A549 (cell line): ENCODE measurements around the gene PIK3IP1. TPM values are rescaled to one million over a fixed set of nuclear protein-coding genes. Genes with fewer than 3 reads are reported as not detected.

Source experiments
- ATAC-seq, 2 experiments: fragments of 200-7000 bp in 1 of 2; fragments of >200 bp in 1 of 2; cut with Nextera tagmentation in 1 of 2; cut with Tn5 transposase in 1 of 2; 3 replicates each; pipeline versions ENCODE4 v1.8.0 to v1.9.1; 2018 to 2020; ENCODE audit warnings: mild to moderate bottlenecking in 1 of 2, moderate library complexity in 1 of 2
- CTCF ChIA-PET: fragments of 300-600 bp; sonication (Branson Sonifier 250); formaldehyde crosslinking; extraction: SDS; loops from one replicate; lab custom pipeline; 2021; ENCODE audit warnings: antibody characterized with exemption, inconsistent platforms; lab: Yijun Ruan, JAX
- POLR2A ChIA-PET: fragments of 350-600 bp; formaldehyde crosslinking; extraction: SDS; loops from one replicate; lab custom pipeline; 2021; ENCODE audit warnings: antibody characterized with exemption, inconsistent platforms; lab: Yijun Ruan, JAX
- DNase-seq, 2 experiments: peaks; one replicate each; pipeline versions ENCODE4 v3.0.0 to v3.0.0-alpha.2; 2011 to 2016; ENCODE audit warnings: low read depth in 1 of 2, low spot score in 1 of 2
- FAIRE-seq: peaks from 2 replicates; lab custom pipeline; 2011; peaks lifted over from hg19 to GRCh38; lab: Jason Lieb, UNC
- H3K27ac ChIP-seq, 2 experiments: fragments of >200 bp; sonication (Bioruptor Twin); formaldehyde crosslinking; 3 replicates each; pipeline ENCODE4 v1.5.1; 2016 to 2017
- H3K4me1 ChIP-seq: fragments of >200 bp; sonication (Bioruptor Twin); formaldehyde crosslinking; 3 replicates; pipeline ENCODE4 v1.6.1; 2016
- H3K4me2 ChIP-seq: fragments of >200 bp; sonication (Bioruptor Twin); formaldehyde crosslinking; 3 replicates; pipeline ENCODE4 v1.6.1; 2016
- H3K4me3 ChIP-seq: fragments of >200 bp; sonication (Bioruptor Twin); formaldehyde crosslinking; 3 replicates; pipeline ENCODE4 v1.5.1; 2016
- H3K9me3 ChIP-seq: fragments of >200 bp; sonication (Bioruptor Twin); formaldehyde crosslinking; 3 replicates; pipeline ENCODE4 v1.6.1; 2016
- CBX8 ChIP-seq: fragments of 200-600 bp; sonication (generic); IDR thresholded peaks from 2 replicates; pipeline ENCODE4 v1.6.1; 2016
- EHF ChIP-seq: fragments of 250-450 bp; sonication (Bioruptor Pico); IDR thresholded peaks from 2 replicates; pipeline ENCODE4 v1.5.0; 2020; ENCODE audit warnings: mild to moderate bottlenecking
- EHMT2 ChIP-seq: fragments of 200-600 bp; sonication (generic); IDR thresholded peaks from 2 replicates; pipeline ENCODE4 v1.6.1; 2016; ENCODE audit warnings: antibody characterized with exemption, low read depth, mild to moderate bottlenecking, moderate library complexity
- FOSB ChIP-seq: fragments of 250-450 bp; sonication (Bioruptor Pico); IDR thresholded peaks from 2 replicates; pipeline ENCODE4 v1.5.0; 2020; ENCODE audit warnings: mild to moderate bottlenecking, moderate library complexity
- FOSL2 ChIP-seq, 2 experiments: fragments of 450-650 bp in 1 of 2; fragments of >200 bp in 1 of 2; sonication (Bioruptor Twin) in 1 of 2; formaldehyde crosslinking; IDR thresholded peaks; 2 replicates each; pipeline versions ENCODE4 v1.5.0 to v1.6.1; 2016 to 2020; ENCODE audit warnings: mild to moderate bottlenecking in 1 of 2, moderate library complexity in 1 of 2
- FOXS1 ChIP-seq: fragments of 250-450 bp; sonication (Bioruptor Pico); IDR thresholded peaks from 2 replicates; pipeline ENCODE4 v1.5.0; 2020; ENCODE audit warnings: mild to moderate bottlenecking, moderate library complexity
- GATA3 ChIP-seq: IDR thresholded peaks from 2 replicates; pipeline ENCODE4 v1.6.1; 2012; ENCODE audit warnings: borderline replicate concordance
- HOXB13 ChIP-seq: fragments of 250-450 bp; sonication (Bioruptor Pico); IDR thresholded peaks from 2 replicates; pipeline ENCODE4 v1.5.0; 2020; ENCODE audit warnings: low read depth, mild to moderate bottlenecking, moderate library complexity
- JUNB ChIP-seq: fragments of >200 bp; sonication (Bioruptor Twin); formaldehyde crosslinking; IDR thresholded peaks from 2 replicates; pipeline ENCODE4 v1.6.1; 2016
- KDM1A ChIP-seq: fragments of 200-600 bp; sonication (generic); IDR thresholded peaks from 2 replicates; pipeline ENCODE4 v1.6.1; 2016; ENCODE audit warnings: low read depth, mild to moderate bottlenecking
- MYC ChIP-seq: IDR thresholded peaks from 2 replicates; pipeline ENCODE4 v1.6.1; 2012; ENCODE audit warnings: mild to moderate bottlenecking, inconsistent platforms, low read length, improper control_type of control experiment, borderline replicate concordance
- NPAS2 ChIP-seq: fragments of 250-450 bp; sonication (Bioruptor Pico); IDR thresholded peaks from 2 replicates; pipeline ENCODE4 v1.8.0; 2022; ENCODE audit warnings: mild to moderate bottlenecking, moderate library complexity, borderline replicate concordance
- PHF8 ChIP-seq: fragments of 200-600 bp; sonication (generic); IDR thresholded peaks from 2 replicates; pipeline ENCODE4 v1.6.1; 2016; ENCODE audit warnings: low read depth, mild to moderate bottlenecking, antibody characterized with exemption, moderate library complexity, borderline replicate concordance
- POLR2A ChIP-seq: IDR thresholded peaks from 2 replicates; pipeline ENCODE4 v1.6.1; 2012; ENCODE audit warnings: mild to moderate bottlenecking, low read length
- POLR2AphosphoS2 ChIP-seq: conservative IDR thresholded peaks from 2 replicates; pipeline ENCODE4 v1.6.1; 2012; ENCODE audit warnings: low read length, improper control_type of control experiment, inconsistent platforms
- RCOR1 ChIP-seq: fragments of 150-350 bp; IDR thresholded peaks from 2 replicates; pipeline ENCODE4 v1.6.1; 2014; ENCODE audit warnings: antibody characterized with exemption, low read length, low read depth
- RNF2 ChIP-seq: fragments of 200-600 bp; sonication (generic); IDR thresholded peaks from 2 replicates; pipeline ENCODE4 v1.6.1; 2016; ENCODE audit warnings: low read depth, mild to moderate bottlenecking, antibody characterized with exemption, moderate library complexity, borderline replicate concordance
- TP53 ChIP-seq: fragments of 250-450 bp; sonication (Bioruptor Pico); IDR thresholded peaks from 2 replicates; pipeline ENCODE4 v1.5.0; 2021; ENCODE audit warnings: mild to moderate bottlenecking, moderate library complexity
- ZNF302 ChIP-seq: fragments of 250-450 bp; sonication (Bioruptor Pico); IDR thresholded peaks from 2 replicates; pipeline ENCODE4 v1.9.0; 2021; ENCODE audit warnings: inconsistent platforms, mild to moderate bottlenecking, moderate library complexity
- WGBS: methylation state at CpG from one replicate; pipeline ENCODE4 v1.1.6; 2017; ENCODE audit errors: missing lambda C conversion rate; 5-methylcytosine and 5-hydroxymethylcytosine counted together
- polyA plus RNA-seq, 4 experiments: library from polyadenylated mRNA; depleted of rRNA in 3 of 4; stranded (reverse); fragments of >200 nt; fragmentation: RNase III in 1 of 4; extraction: RNeasy Plus Mini Kit Qiagen cat#74134 plus additional on column Dnase treatment in 1 of 4; gene quantifications; 2 replicates in 3 of 4; 3 replicates in 1 of 4; pipeline ENCODE4 v1.2.3, GENCODE V29; 2011 to 2017
- TF ChIP-seq, protein P1 (sequence below): fragments of >200 bp; sonication (Bioruptor Twin); formaldehyde crosslinking; IDR thresholded peaks from 3 replicates; pipeline ENCODE4 v1.6.1; 2016
- TF ChIP-seq, protein P2 (sequence below): fragments of 250-450 bp; sonication (Bioruptor Pico); IDR thresholded peaks from 2 replicates; pipeline ENCODE4 v1.5.0; 2020; ENCODE audit warnings: low read depth, mild to moderate bottlenecking, moderate library complexity
- TF ChIP-seq, protein P3 (sequence below): IDR thresholded peaks from 2 replicates; pipeline ENCODE4 v1.6.1; 2012; ENCODE audit warnings: low read depth, borderline replicate concordance
- TF ChIP-seq, protein P4 (sequence below): fragments of 150-350 bp; IDR thresholded peaks from 2 replicates; pipeline ENCODE4 v1.6.1; 2014; ENCODE audit warnings: low read depth, mild to moderate bottlenecking, low read length

The PIK3IP1 gene
- polyA plus RNA-seq, 2 of the 4 experiments (the other 2 are of a cell fraction): 0.90 to 1.6 TPM

DNA sequence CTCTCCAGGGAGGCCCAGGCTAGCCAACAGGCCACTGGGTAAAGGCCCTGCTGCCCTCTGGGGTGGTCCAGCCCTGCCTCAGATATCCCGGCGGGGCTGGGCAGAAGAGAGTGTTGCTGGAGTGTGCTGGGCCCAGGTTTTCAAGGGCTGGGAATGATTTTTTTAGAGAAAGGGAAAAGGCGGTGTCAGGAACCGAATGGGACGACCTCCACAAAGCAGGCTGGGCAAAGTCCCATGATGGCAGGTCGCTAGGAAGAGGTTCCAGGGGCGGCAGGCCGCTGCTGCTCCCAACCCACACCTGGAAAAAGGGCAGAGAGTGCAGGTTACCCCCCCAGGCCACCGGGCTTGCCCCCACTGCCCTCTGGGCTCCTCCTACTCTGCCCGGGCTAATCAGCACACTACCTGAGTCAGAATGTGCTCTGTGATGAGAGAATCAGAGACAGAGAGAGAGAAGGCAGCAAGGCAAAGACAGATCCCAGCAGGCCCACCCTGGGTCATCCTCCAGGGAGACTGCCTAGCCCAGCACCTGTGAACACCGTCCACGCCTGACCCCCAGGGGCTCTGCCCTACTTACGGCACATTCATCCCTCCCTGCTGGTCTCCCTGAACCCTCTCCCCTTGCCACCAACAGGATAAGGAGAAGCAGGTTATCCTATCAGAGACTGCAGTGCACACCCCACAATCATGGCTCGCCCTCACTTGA, 49.2 kb upstream of the PIK3IP1 start (continued):
- no peak for TF ChIP-seq EHMT2
- TF ChIP-seq PHF8: no peak
- no peak for TF ChIP-seq ZNF302 (CRISPR knock-in tag)
- no peak for TF ChIP-seq POLR2A

DNA sequence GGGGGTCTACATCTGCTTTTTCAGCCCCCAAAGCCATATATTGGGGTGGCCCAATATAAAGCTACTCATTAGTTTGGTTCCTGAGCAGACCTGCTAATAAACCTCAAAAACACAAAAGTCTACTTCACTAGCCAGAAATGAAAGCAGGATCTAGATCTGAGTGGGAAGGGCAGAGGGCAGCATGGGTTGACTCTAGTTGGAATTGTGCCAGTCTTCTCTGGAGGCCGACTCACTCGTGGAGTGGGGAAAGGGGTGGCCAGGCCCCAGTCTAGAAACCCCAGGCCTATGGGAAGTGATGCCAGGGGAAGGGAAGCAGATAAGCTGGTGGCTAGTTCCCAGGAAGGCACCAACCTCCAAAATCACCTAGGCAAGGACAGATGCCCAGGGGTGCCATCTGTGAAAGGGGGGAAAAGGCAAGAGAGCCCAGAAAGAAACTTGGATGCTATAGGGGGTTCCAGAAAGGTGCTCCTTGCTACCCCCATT, 48.5 kb upstream of the PIK3IP1 start:
- 41% methylated on average over 2 of the region's 2 CpGs for WGBS
- CTCF ChIA-PET: interaction anchor here (1.0 to 1.9 kb wide), 2 partner anchors 28 to 37 kb away, joined by 4 read pairs; no protein-coding TSS in a partner anchor
- Histone ChIP-seq H3K4me1 (peaks cover 24% of the 10 kb centered on the region), H3K4me2 (no peak overlapping the region), H3K9me3 (no peaks in the 10 kb centered on the region), H3K27ac (no peak overlapping the region)
- POLR2A ChIA-PET: no interaction called here
- ATAC-seq (no peak), FAIRE-seq (no peak)
- no peak for TF ChIP-seq CBX8
- TF ChIP-seq TP53: no peak
- no peak for TF ChIP-seq POLR2AphosphoS2
- no peak for TF ChIP-seq RCOR1
- TF ChIP-seq FOSL2 (IDR thresholded peaks at IDR 0.05): no peak
- TF ChIP-seq FOSL2 (CRISPR knock-in tag; IDR thresholded peaks at IDR 0.05): no peak
- no peak for TF ChIP-seq JUNB
- no peak for TF ChIP-seq FOXS1 (CRISPR knock-in tag)
- TF ChIP-seq, protein P1, sequence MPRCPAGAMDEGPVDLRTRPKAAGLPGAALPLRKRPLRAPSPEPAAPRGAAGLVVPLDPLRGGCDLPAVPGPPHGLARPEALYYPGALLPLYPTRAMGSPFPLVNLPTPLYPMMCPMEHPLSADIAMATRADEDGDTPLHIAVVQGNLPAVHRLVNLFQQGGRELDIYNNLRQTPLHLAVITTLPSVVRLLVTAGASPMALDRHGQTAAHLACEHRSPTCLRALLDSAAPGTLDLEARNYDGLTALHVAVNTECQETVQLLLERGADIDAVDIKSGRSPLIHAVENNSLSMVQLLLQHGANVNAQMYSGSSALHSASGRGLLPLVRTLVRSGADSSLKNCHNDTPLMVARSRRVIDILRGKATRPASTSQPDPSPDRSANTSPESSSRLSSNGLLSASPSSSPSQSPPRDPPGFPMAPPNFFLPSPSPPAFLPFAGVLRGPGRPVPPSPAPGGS: no peak
- TF ChIP-seq NPAS2 (CRISPR knock-in tag): no peak
- TF ChIP-seq, protein P2, sequence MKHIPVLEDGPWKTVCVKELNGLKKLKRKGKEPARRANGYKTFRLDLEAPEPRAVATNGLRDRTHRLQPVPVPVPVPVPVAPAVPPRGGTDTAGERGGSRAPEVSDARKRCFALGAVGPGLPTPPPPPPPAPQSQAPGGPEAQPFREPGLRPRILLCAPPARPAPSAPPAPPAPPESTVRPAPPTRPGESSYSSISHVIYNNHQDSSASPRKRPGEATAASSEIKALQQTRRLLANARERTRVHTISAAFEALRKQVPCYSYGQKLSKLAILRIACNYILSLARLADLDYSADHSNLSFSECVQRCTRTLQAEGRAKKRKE (CRISPR knock-in tag): no peak
- TF ChIP-seq FOSB (CRISPR knock-in tag): no peak
- TF ChIP-seq, protein P3, sequence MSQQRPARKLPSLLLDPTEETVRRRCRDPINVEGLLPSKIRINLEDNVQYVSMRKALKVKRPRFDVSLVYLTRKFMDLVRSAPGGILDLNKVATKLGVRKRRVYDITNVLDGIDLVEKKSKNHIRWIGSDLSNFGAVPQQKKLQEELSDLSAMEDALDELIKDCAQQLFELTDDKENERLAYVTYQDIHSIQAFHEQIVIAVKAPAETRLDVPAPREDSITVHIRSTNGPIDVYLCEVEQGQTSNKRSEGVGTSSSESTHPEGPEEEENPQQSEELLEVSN: no peak
- TF ChIP-seq EHF (CRISPR knock-in tag): no peak
- TF ChIP-seq HOXB13 (CRISPR knock-in tag): no peak
- TF ChIP-seq MYC: no peak
- no peak for TF ChIP-seq KDM1A
- TF ChIP-seq, protein P4, sequence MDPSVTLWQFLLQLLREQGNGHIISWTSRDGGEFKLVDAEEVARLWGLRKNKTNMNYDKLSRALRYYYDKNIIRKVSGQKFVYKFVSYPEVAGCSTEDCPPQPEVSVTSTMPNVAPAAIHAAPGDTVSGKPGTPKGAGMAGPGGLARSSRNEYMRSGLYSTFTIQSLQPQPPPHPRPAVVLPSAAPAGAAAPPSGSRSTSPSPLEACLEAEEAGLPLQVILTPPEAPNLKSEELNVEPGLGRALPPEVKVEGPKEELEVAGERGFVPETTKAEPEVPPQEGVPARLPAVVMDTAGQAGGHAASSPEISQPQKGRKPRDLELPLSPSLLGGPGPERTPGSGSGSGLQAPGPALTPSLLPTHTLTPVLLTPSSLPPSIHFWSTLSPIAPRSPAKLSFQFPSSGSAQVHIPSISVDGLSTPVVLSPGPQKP: no peak
- no peak for TF ChIP-seq GATA3
- TF ChIP-seq, all 56 proteins: peak for 0
- no peak for DNase-seq
- no peak overlapping the region for H3K4me3 ChIP-seq

DNA sequence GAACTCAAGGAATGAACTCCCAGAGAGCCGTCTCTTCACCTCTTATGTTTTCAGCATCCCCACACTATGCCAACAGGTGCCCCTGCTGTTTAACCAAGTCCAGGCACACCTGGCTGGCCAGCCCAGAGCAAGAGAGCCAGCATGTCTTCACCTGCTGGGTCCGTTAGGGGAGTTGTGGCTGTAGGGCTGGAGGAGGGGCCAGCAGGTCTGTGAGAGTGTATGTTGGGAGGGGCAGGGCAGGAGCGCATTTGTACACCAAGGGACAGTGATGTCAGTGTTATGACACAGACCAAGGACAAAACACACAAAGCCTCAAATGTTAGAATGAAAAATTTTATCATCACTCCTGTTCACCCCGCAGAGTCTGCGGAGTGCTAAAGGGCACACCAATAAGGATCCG, 48.1 kb upstream of the PIK3IP1 start:
- POLR2A ChIA-PET: no interaction called here
- no peak for TF ChIP-seq RNF2
- TF ChIP-seq, all 56 proteins: peak for 0
- CTCF ChIA-PET: interaction anchor here (1.0 to 1.9 kb wide), 2 partner anchors 27 to 37 kb away, joined by 4 read pairs; no protein-coding TSS in a partner anchor
- H3K27ac ChIP-seq: no peak overlapping the region
- peaks cover 24% of the 10 kb centered on the region for H3K4me1 ChIP-seq
- DNase-seq (no peak), FAIRE-seq (no peak), ATAC-seq (no peak)
- H3K4me2 ChIP-seq: no peak overlapping the region
- H3K9me3 ChIP-seq: no peaks in the 10 kb centered on the region
- no peak overlapping the region for H3K4me3 ChIP-seq
- WGBS: 93% methylated on average over 6 of the region's 6 CpGs
